ENCODE measurements around the gene KIF5C. TPM values are rescaled to one million over a fixed set of nuclear protein-coding genes. Genes with fewer than 3 reads are reported as not detected.

Gene KIF5C
- total and polyA plus RNA-seq, 2 donors (not counting 1 experiment from before 2014, with no cell fraction given) = 0.09 to 0.17 TPM

- TF ChIP-seq EZH2 (IDR thresholded peaks at IDR 0.05; ENCODE audit: low read length, missing control alignments) (no peak), CTCF (conservative IDR thresholded peaks at IDR 0.05 in 1 of 2, IDR thresholded peaks at IDR 0.05 in 1 of 2; ENCODE audit: low read depth in 1 of 2, low read length in 2 of 2) (no peak)
- Histone ChIP-seq H3K9me3 (ENCODE audit: control insufficient read depth, insufficient read depth, low read depth, low read length) (no peaks in the 10 kb centered on the region), H3K4me2 (ENCODE audit: extremely low read depth, insufficient read depth, low read length) (no peak overlapping the region), H3K36me3 (ENCODE audit: control insufficient read depth, insufficient read depth, low read length) (no peaks in the 10 kb centered on the region), H3K4me1 (ENCODE audit: control insufficient read depth, extremely low read depth, insufficient read depth, low read length) (no peaks in the 10 kb centered on the region), H3K79me2 (ENCODE audit: control insufficient read depth, insufficient read depth, low read length) (no peaks in the 10 kb centered on the region), H3K27ac (ENCODE audit: insufficient read depth, low read length) (no peak overlapping the region), H3K27me3 (ENCODE audit: control insufficient read depth, insufficient read depth, low read length) (no peaks in the 10 kb centered on the region), H2AFZ (ENCODE audit: low read length) (no peak overlapping the region), H3K9ac (ENCODE audit: insufficient read depth, low read length) (no peak overlapping the region), H4K20me1 (ENCODE audit: control insufficient read depth, extremely low read depth, insufficient read depth, low read length) (no peaks in the 10 kb centered on the region), H3K4me3 (replicated peaks in 1 of 4; ENCODE audit: control extremely low read depth in 1 of 4, insufficient read depth in 1 of 4, low read depth in 3 of 4, low read length in 4 of 4) (no peak overlapping the region)
- DNase-seq (ENCODE audit: low read depth in 2 of 2) = peak in 1 of 2 donors; percentile 28
Observed at GRCh38 chr2:148888986-148889385, 14.0 kb downstream of the KIF5C start.

- Histone ChIP-seq H3K27me3 (ENCODE audit: control insufficient read depth, insufficient read depth, low read length) (no peaks in the 10 kb centered on the region), H3K9me3 (ENCODE audit: control insufficient read depth, insufficient read depth, low read depth, low read length) (no peaks in the 10 kb centered on the region), H3K4me1 (ENCODE audit: control insufficient read depth, extremely low read depth, insufficient read depth, low read length) (no peaks in the 10 kb centered on the region), H3K4me2 (ENCODE audit: extremely low read depth, insufficient read depth, low read length) (no peak overlapping the region), H3K4me3 (replicated peaks in 1 of 4; ENCODE audit: control extremely low read depth in 1 of 4, insufficient read depth in 1 of 4, low read depth in 3 of 4, low read length in 4 of 4) (no peak overlapping the region), H2AFZ (ENCODE audit: low read length) (no peak overlapping the region), H3K27ac (ENCODE audit: insufficient read depth, low read length) (no peak overlapping the region), H3K79me2 (ENCODE audit: control insufficient read depth, insufficient read depth, low read length) (no peaks in the 10 kb centered on the region), H3K36me3 (ENCODE audit: control insufficient read depth, insufficient read depth, low read length) (no peaks in the 10 kb centered on the region), H4K20me1 (ENCODE audit: control insufficient read depth, extremely low read depth, insufficient read depth, low read length) (no peaks in the 10 kb centered on the region), H3K9ac (ENCODE audit: insufficient read depth, low read length) (no peak overlapping the region)
- TF ChIP-seq EZH2 (IDR thresholded peaks at IDR 0.05; ENCODE audit: low read length, missing control alignments) = no peak
- no peak for TF ChIP-seq CTCF (conservative IDR thresholded peaks at IDR 0.05 in 1 of 2, IDR thresholded peaks at IDR 0.05 in 1 of 2; ENCODE audit: low read depth in 1 of 2, low read length in 2 of 2)
- no peak for DNase-seq (ENCODE audit: low read depth in 2 of 2)
Observed at GRCh38 chr2:148893906-148894305, 18.9 kb downstream of the KIF5C start.

GRCh38 chr2:148896136-148896535, 21.1 kb downstream of the KIF5C start:
- H2AFZ ChIP-seq (ENCODE audit: low read length) = no peak overlapping the region
- H4K20me1 ChIP-seq (ENCODE audit: control insufficient read depth, extremely low read depth, insufficient read depth, low read length) = no peaks in the 10 kb centered on the region
- no peak overlapping the region for H3K4me2 ChIP-seq (ENCODE audit: extremely low read depth, insufficient read depth, low read length)
- DNase-seq (ENCODE audit: low read depth in 2 of 2) = no peak
- H3K4me1 ChIP-seq (ENCODE audit: control insufficient read depth, extremely low read depth, insufficient read depth, low read length) = no peaks in the 10 kb centered on the region
- no peaks in the 10 kb centered on the region for H3K27me3 ChIP-seq (ENCODE audit: control insufficient read depth, insufficient read depth, low read length)
- no peaks in the 10 kb centered on the region for H3K9me3 ChIP-seq (ENCODE audit: control insufficient read depth, insufficient read depth, low read depth, low read length)
- H3K79me2 ChIP-seq (ENCODE audit: control insufficient read depth, insufficient read depth, low read length) = no peaks in the 10 kb centered on the region
- no peak overlapping the region for H3K4me3 ChIP-seq (replicated peaks in 1 of 4; ENCODE audit: control extremely low read depth in 1 of 4, insufficient read depth in 1 of 4, low read depth in 3 of 4, low read length in 4 of 4)
- no peak overlapping the region for H3K27ac ChIP-seq (ENCODE audit: insufficient read depth, low read length)
- no peaks in the 10 kb centered on the region for H3K36me3 ChIP-seq (ENCODE audit: control insufficient read depth, insufficient read depth, low read length)
- TF ChIP-seq EZH2 (IDR thresholded peaks at IDR 0.05; ENCODE audit: low read length, missing control alignments) (no peak), CTCF (conservative IDR thresholded peaks at IDR 0.05 in 1 of 2, IDR thresholded peaks at IDR 0.05 in 1 of 2; ENCODE audit: low read depth in 1 of 2, low read length in 2 of 2) (no peak)
- no peak overlapping the region for H3K9ac ChIP-seq (ENCODE audit: insufficient read depth, low read length)

Data from fibroblast of lung (primary cell).